22Rv1 (cell line): ENCODE measurements around the gene GSTT4.

Source experiments
- ZFX ChIP-seq: fragments of 450-650 bp; IDR thresholded peaks from 2 replicates; pipeline ENCODE4 v1.6.1; 2017; ENCODE audit warnings: antibody characterized with exemption, borderline replicate concordance
- TF ChIP-seq, protein P1 (sequence below): fragments of 450-650 bp; IDR thresholded peaks from 2 replicates; pipeline ENCODE4 v1.5.1; 2017; ENCODE audit warnings: mild to moderate bottlenecking

DNA sequence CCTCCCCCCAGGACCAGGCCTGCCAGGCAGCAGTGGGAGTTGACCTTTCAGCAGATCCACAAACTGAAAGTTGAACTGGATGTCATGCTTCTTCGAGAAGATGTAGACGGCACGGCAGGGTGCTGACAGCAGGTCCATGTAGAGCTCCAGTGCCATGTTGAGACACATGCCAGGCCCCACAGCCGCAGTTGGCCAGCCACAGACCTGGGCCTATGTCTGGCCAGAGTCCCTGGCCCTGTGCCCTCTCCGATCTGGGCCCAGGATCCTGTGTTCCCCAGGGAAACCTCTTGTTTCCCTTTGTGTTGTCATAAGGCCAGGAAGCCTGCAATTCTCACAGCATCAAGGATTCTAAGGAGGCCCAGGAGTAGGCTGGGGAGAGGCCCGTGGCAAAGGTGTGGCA lies at the start of gene GSTT4:
- TF ChIP-seq, protein P1, sequence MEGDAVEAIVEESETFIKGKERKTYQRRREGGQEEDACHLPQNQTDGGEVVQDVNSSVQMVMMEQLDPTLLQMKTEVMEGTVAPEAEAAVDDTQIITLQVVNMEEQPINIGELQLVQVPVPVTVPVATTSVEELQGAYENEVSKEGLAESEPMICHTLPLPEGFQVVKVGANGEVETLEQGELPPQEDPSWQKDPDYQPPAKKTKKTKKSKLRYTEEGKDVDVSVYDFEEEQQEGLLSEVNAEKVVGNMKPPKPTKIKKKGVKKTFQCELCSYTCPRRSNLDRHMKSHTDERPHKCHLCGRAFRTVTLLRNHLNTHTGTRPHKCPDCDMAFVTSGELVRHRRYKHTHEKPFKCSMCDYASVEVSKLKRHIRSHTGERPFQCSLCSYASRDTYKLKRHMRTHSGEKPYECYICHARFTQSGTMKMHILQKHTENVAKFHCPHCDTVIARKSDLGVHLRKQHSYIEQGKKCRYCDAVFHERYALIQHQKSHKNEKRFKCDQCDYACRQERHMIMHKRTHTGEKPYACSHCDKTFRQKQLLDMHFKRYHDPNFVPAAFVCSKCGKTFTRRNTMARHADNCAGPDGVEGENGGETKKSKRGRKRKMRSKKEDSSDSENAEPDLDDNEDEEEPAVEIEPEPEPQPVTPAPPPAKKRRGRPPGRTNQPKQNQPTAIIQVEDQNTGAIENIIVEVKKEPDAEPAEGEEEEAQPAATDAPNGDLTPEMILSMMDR: no peak
- no peak for TF ChIP-seq ZFX
